GM20431 (cell line): ENCODE results near the gene APCDD1L.
"Not testable (repeated sequence)": the region's sequence is repeated elsewhere in the genome, so short reads cannot be mapped to it uniquely, and the experiment has no call there.

Experiments
- in situ Hi-C: fragments of 300-500 bp; cut with MseI, MboI; formaldehyde crosslinking; loops from one replicate; pipeline ENCODE4 v1.15.0; 2020; ENCODE audit warnings: low sequenced_read_pairs; ENCODE audit not compliant: unreplicated experiment

The APCDD1L gene

DNA sequence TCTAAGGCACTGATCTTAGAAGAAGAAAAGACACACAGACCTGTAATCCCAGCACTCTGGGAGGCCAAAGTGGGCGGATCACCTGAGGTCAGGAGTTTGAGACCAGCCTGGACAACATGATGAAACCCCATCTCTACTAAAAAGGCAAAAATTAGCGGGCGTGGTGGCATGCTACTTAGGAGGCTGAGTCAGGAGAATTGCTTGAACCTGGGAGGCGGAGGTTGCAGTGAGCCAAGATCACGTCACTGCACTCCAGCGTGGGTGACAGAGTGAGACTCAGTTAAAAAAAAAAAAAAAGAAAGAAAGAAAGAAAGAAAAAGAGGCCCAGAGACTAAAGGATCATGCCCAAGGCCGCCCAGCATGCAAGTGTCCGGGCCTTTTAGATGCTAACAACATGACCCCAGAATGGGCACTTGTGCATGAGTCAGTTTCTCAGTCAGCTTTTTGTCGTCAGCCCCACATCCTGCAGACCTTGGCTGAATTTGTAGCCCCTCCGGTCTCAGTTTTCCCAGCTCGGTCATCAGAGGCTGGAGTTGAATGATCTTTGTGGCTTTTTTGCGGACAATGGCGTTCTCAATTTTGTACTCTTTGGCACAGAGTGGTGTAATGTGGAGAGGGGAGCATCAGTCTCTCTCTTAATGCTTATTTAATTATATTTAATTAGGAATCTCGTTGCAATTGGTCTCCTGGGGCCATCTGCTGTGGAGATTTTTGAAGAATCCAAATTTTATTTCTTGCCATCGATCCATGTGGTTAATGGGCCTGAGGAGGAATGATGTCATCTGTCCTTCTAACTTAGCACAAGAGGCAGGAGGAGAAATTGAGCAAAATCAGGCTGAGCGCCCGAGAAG is 30.6 kb upstream of the APCDD1L start:
- in situ Hi-C loops, result no loop called here

GRCh38 chr20:58544891-58545290 is 29.7 kb upstream of the APCDD1L start:
- in situ Hi-C loops, result no loop called here

GRCh38 chr20:58544286-58544685 is 29.1 kb upstream of the APCDD1L start:
- in situ Hi-C loops, result no loop called here

DNA sequence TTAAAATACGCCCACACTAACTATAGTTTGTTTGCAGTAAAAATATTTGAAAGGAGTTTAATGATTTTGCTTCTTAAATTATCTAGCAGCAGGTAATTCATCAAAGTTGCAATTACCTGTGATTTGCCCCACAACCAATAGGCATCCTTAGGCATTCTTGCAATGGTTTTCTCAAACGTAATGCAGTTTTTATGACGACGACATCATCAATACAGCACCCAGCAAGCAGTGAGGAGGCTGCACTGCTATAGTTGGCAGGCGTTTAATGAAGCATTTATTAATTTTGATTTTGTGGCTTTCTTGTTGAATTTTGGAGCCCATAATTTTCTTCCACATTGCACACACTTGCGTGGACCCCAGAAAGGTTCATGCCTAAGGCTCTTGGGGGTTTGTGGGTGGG is 28.1 kb upstream of the APCDD1L start:
- in situ Hi-C loops, result no loop called here

- in situ Hi-C loops, result no loop called here
These were observed 27.4 kb upstream of the APCDD1L start for GRCh38 chr20:58542411-58543095.

GRCh38 chr20:58542034-58542410 is 26.8 kb upstream of the APCDD1L start:
- in situ Hi-C loops, result not testable (repeated sequence)

DNA sequence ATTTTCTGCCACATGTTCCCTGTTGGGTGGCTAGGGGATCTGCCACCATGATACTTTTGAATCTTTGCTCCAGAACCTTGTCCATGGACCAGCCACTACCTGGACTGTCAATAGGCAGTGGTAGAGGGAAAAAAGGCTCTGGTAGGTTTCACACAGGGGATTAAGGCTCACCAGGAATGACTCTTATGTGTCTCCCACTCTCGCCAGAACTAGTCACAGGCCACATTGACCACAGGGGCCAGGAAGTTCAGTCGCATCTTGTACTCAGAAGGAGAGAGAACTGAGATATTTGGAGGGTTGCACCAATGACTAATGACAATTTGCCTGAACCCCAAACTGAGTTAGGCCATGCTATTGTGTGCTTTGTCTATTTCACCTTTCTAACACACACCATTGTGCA is 23.6 kb upstream of the APCDD1L start:
- in situ Hi-C loops, result no loop called here

DNA sequence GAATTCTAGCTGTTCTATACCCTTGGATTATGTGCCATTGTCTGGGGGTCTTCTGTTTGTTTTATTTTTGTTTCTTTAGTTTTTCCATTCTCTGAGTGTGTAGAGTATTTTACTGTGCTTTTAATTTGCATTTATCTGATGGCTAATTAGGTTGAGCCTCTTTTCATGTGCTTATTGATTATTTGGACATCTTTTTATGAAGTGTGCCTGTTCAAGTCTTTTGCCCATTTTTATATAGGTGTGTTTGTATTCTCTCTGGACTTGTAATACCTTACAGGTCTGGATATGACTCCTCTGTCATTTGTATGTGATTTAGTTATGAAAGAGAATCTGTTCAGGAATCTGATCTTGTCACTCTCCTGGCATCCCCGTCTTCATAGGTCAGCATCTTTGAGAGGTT is 22.6 kb upstream of the APCDD1L start:
- in situ Hi-C loops, result no loop called here

DNA sequence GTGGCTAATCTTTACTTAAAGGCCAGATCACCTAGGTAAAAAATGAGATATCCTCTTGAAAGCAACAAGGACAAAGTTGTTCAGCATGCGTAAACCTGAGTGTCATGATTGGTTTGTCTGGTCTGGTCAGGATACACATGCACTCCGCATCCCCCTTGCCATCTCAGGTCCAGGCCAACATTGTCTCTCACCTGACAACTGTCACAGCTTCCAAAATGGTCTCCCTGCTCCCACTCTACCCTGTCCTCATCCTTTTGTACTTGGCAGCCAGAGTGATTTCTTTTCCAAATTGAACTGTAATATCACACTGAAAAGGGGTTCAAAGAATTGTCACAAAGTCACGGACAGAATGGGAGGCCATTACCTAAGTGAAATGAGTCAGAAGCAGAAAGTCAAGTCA is 21.1 kb upstream of the APCDD1L start:
- in situ Hi-C loops, result no loop called here

DNA sequence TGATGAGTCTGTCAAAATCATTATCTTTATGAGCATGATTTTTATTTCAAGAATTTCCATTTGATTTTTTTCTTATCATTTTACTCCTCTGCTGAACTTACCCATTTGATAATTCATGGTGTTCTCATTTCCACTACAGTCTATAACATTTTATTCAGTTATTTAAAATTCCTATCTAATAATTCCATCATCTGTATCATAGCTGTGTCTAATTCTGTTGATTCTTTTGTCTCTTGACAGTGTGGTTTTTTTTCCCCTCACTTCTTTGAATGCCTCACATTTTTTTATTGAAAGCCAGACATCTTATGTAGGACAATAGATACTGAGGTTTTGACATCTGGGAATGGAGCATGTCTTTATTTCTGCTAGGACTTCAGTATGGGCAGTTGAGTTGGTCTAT is 16.5 kb upstream of the APCDD1L start:
- in situ Hi-C loops, result no loop called here

DNA sequence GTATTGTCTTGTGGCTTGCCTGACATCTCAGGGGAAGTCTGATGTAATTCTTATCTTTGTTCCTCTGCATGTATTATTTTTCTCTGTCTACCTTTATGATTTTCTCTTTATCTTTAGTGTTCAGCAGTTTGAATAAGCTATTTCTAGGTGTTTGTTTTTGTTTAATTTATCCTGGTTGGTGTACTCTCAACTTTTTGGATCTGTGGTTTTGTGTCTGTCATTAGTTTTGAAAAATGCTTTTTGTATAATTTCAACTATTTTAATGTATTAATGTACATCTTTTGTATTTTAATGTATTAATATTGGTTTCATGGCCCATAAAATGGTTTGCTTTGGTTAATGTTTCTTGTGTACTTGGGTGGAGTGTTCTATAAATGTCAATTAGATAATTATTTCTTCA is 15.9 kb upstream of the APCDD1L start:
- in situ Hi-C loops, result no loop called here

DNA sequence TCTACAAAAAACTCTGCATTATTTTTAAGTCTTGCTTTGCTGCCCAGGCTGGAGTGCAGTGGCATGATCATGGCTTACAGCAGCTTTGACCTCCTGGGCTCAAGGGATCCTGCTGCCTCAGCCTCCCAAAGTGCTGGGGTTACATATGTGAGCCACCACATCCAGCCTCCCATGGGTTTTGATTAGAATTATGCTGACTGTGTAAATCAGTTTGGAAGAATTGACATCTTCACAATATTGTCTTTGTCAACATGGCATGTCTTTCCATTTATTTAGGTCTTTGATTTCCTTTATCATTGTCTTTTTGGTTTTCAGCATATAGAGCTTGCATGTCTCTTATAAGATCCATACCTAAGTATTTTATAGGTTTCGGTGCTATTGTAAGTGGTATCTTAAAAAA is 13.2 kb upstream of the APCDD1L start:
- in situ Hi-C loops, result no loop called here

- in situ Hi-C loops, result no loop called here
These were observed 11.2 kb upstream of the APCDD1L start for GRCh38 chr20:58526411-58526810.

- in situ Hi-C loops, result no loop called here
These were observed 9.6 kb upstream of the APCDD1L start for GRCh38 chr20:58524814-58525213.

DNA sequence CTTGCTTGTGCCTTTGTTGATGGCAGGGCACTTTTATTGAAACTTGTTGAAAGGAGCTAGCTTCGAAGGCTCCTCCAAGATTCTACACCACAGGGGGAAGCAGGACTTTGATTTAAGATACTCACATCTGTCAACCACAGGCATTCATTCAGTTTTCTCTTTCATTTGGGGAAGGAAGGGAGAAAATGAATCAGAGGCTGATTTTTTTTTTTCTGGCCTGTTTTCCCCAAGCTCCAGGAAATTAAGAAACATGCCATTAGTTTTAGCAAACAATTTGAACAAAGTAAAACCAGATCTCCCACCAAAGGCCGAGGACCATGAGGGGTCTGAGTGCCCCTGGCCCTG is 8.7 kb upstream of the APCDD1L start:
- in situ Hi-C loops, result no loop called here

DNA sequence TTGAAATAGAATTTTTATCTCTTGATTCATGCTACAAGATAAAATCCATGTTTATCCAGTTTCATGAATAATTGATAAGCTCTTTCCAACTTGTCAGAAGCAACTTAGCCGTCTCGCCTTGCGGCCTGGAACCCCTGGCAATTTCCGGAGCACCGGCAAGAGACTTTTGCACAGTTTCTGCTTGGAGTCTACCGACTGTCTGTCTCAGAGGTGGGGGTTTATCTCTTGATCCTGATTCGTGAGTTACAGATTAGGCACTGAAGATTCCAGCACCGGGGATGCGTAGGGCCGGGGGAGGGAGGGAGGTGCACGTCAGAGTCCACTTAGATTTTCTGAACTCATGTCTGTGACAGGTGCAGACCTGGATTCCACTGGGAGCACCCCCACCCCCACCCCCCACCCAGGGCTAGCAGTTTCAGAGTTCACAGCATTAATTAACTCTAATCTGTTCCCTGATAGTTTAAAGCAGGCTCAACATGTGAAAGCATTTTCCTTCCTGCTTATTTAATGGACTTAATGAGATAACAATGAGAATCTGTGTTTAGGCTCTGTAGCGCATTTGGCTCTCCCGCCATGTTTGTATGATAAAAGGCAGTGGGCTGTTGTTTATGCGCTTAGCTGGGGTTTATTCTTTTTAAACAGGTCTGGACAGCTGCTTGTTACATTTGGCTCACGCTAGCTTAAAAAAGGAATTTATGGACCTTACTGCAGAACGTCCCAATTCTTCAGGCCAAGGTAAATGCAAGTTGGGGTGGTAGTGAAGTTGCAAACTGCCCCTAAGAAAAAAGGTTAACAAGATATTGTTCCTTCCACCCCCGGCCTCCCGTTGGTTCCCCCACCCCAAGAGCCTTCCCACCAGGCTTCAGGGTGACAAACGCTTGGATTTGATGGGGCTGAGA is 8.1 kb upstream of the APCDD1L start:
- in situ Hi-C loops, result no loop called here

GRCh38 chr20:58522666-58523065 is 7.5 kb upstream of the APCDD1L start:
- in situ Hi-C loops, result no loop called here

GRCh38 chr20:58521763-58522162 is 6.6 kb upstream of the APCDD1L start:
- in situ Hi-C loops, result no loop called here

GRCh38 chr20:58519940-58520712 is 4.9 kb upstream of the APCDD1L start:
- in situ Hi-C loops, result no loop called here
